Raji (cell line): ENCODE measurements around the gene PTPRE.

Experiments
- POLR2A ChIP-seq: IDR thresholded peaks from 2 replicates; pipeline ENCODE4 v1.6.1; 2011; ENCODE audit warnings: low read depth, low read length, control low read depth; ENCODE audit not compliant: insufficient read depth

PTPRE gene

GRCh38 chr10:127911218-127911866 lies 4.4 kb downstream of the PTPRE start:
- TF ChIP-seq POLR2A, result no peak

- TF ChIP-seq POLR2A, result no peak
Measured at GRCh38 chr10:127911867-127912257, 5.0 kb downstream of the PTPRE start.

GRCh38 chr10:127912607-127913367 lies 5.9 kb downstream of the PTPRE start:
- no peak for TF ChIP-seq POLR2A

GRCh38 chr10:127913368-127913759 lies 6.5 kb downstream of the PTPRE start:
- TF ChIP-seq POLR2A, result no peak

- TF ChIP-seq POLR2A, result no peak
Measured at GRCh38 chr10:127915324-127915723, 8.4 kb downstream of the PTPRE start.

- no peak for TF ChIP-seq POLR2A
Measured at GRCh38 chr10:127916826-127917225, 9.9 kb downstream of the PTPRE start.

GRCh38 chr10:127918572-127918971 lies 11.7 kb downstream of the PTPRE start:
- no peak for TF ChIP-seq POLR2A

GRCh38 chr10:127919418-127920271 lies 12.7 kb downstream of the PTPRE start:
- TF ChIP-seq POLR2A, result no peak

- no peak for TF ChIP-seq POLR2A
Measured at GRCh38 chr10:127920306-127921074, 13.6 kb downstream of the PTPRE start.

GRCh38 chr10:127921075-127921752 lies 14.3 kb downstream of the PTPRE start:
- TF ChIP-seq POLR2A, result no peak

- no peak for TF ChIP-seq POLR2A
Measured at GRCh38 chr10:127921753-127922145, 14.8 kb downstream of the PTPRE start.

GRCh38 chr10:127922206-127922605 lies 15.3 kb downstream of the PTPRE start:
- no peak for TF ChIP-seq POLR2A

- no peak for TF ChIP-seq POLR2A
Measured at GRCh38 chr10:127922675-127923366, 15.9 kb downstream of the PTPRE start.

- TF ChIP-seq POLR2A, result no peak
Measured at GRCh38 chr10:127923646-127924045, 16.7 kb downstream of the PTPRE start.
